RWPE2 (cell line): Measurements from ENCODE around the gene CCDC12.
A peak's percentile ranks its signal among the peaks of the same experiment; 100 is the strongest.

Experiments
- ATAC-seq: fragments of 200-7000 bp; cut with Tn5 transposase; 3 replicates; pipeline ENCODE4 v1.9.1; 2021; ENCODE audit warnings: low read depth
- DNase-seq: peaks from one replicate; pipeline ENCODE4 v3.0.0-alpha.2; 2020; ENCODE audit warnings: low spot score
- H3K27ac ChIP-seq: fragments of 450-650 bp; 2 replicates; pipeline ENCODE4 v1.5.1; 2017; ENCODE audit warnings: mild to moderate bottlenecking; ENCODE audit not compliant: poor library complexity, severe bottlenecking
- H3K27me3 ChIP-seq: fragments of 250-450 bp; sonication (Bioruptor Pico); 2 replicates; pipeline ENCODE4 v1.5.1; 2021; ENCODE audit warnings: mild to moderate bottlenecking, moderate library complexity; ENCODE audit not compliant: insufficient read depth, poor library complexity, severe bottlenecking
- H3K36me3 ChIP-seq: fragments of 250-450 bp; sonication (Bioruptor Pico); 2 replicates; pipeline ENCODE4 v1.5.1; 2020; ENCODE audit warnings: low read depth, mild to moderate bottlenecking, moderate library complexity
- H3K4me1 ChIP-seq: fragments of 250-450 bp; sonication (Bioruptor Pico); 2 replicates; pipeline ENCODE4 v1.5.1; 2021; ENCODE audit warnings: mild to moderate bottlenecking, moderate library complexity; ENCODE audit not compliant: insufficient read depth, poor library complexity, severe bottlenecking
- H3K4me3 ChIP-seq: fragments of 250-450 bp; sonication (Bioruptor Pico); 2 replicates; pipeline ENCODE4 v1.5.1; 2021; ENCODE audit warnings: mild to moderate bottlenecking, moderate library complexity; ENCODE audit not compliant: severe bottlenecking
- H3K9me3 ChIP-seq: fragments of 250-450 bp; sonication (Bioruptor Pico); 2 replicates; pipeline ENCODE4 v1.5.1; 2021; ENCODE audit warnings: mild to moderate bottlenecking, moderate library complexity; ENCODE audit not compliant: severe bottlenecking
- TF ChIP-seq, protein P1 (sequence below): fragments of 450-650 bp; IDR thresholded peaks from one replicate; pipeline ENCODE4 v1.5.1; 2017; ENCODE audit warnings: mild to moderate bottlenecking, moderate library complexity; ENCODE audit not compliant: poor library complexity, severe bottlenecking

Gene CCDC12

DNA sequence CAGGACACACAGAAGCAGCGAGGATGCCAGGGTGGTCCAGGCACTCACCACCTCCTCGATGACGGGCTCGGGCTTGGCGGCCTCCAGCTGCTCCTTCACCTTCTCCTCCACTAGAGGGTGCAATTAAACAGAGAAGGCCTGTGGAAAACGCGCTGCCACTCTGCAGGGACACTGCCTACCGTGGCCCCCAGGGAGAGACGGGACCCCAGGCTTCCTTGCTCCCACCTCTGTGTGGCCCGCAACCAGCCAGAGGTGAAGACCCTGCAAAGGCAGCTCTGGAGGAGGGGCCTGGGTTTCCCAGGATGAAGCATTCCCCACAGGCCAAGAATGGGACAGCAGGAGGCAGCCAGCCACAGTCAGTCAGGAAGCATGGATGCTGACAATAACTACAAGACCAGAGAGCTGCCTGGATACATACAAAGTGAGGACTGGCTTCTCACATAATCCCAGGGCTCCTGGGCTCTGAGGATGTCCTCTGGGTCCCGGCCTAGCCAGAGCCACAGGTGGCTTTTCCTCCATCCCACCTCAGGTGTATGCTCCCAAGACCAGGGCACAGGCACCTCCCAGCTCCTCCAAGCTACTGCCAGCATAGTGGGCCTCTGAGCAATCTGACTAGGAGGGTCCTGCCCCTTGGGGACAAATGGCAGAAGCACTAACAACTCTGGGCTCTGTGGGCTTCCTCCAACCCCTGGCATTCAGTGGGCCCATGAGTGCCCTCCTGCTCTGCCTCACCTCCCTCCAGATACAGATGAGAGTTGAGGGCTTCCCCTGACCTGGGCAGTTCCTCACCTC is 52.8 kb downstream of the CCDC12 start:
- H3K27me3 ChIP-seq, result no peaks in the 10 kb centered on the region
- no peaks in the 10 kb centered on the region for H3K4me1 ChIP-seq
- ATAC-seq (peak; percentile 60; the same call in 2 of the 3 replicates), DNase-seq (peak; percentile 49)
- H3K27ac ChIP-seq, result no peak overlapping the region
- TF ChIP-seq, protein P1, sequence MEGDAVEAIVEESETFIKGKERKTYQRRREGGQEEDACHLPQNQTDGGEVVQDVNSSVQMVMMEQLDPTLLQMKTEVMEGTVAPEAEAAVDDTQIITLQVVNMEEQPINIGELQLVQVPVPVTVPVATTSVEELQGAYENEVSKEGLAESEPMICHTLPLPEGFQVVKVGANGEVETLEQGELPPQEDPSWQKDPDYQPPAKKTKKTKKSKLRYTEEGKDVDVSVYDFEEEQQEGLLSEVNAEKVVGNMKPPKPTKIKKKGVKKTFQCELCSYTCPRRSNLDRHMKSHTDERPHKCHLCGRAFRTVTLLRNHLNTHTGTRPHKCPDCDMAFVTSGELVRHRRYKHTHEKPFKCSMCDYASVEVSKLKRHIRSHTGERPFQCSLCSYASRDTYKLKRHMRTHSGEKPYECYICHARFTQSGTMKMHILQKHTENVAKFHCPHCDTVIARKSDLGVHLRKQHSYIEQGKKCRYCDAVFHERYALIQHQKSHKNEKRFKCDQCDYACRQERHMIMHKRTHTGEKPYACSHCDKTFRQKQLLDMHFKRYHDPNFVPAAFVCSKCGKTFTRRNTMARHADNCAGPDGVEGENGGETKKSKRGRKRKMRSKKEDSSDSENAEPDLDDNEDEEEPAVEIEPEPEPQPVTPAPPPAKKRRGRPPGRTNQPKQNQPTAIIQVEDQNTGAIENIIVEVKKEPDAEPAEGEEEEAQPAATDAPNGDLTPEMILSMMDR, result peak; percentile 76
- no peaks in the 10 kb centered on the region for H3K9me3 ChIP-seq
- H3K36me3 ChIP-seq, result peaks cover 80% of the 10 kb centered on the region
- H3K4me3 ChIP-seq, result no peak overlapping the region

DNA sequence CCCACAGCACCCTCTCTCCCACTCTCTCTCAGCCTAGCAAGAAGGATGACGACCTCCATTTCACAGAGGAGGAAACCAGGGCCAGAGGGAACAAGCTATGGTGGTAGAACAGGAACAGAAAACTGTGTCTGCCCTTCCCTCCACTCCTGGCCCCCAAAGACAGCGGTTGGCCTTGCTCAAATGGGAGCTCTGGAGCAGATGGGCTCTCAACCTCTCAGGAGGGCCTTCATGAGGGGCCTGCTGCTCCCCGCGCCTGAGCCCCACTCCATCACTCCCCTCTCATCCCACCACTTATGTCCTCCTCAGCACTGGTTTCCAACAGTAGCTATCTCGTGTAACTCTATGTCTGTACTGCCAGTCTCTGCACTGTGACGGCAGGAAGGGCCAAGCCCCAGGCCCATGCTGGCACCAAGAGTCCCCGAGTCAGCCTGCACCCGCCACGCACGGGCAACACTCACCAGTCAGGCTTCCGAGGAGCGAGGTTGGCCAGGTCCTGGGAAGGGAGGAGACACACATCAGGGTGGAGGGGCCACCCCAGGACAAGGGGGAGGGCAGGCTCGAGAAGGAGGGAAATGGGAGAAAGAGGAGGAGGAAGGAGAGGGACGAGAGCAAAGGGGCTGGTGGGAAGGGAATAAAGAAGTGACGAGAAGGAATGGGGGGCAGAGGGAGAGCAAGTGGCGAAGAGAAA is 53.5 kb downstream of the CCDC12 start:
- Histone ChIP-seq H3K9me3 (peaks cover 5% of the 10 kb centered on the region), H3K4me3 (no peak overlapping the region), H3K27me3 (no peaks in the 10 kb centered on the region), H3K36me3 (peaks cover 80% of the 10 kb centered on the region), H3K4me1 (no peaks in the 10 kb centered on the region), H3K27ac (no peak overlapping the region)
- DNase-seq, result peak; percentile 46
- TF ChIP-seq, protein P1, result no peak
- no peak for ATAC-seq

DNA sequence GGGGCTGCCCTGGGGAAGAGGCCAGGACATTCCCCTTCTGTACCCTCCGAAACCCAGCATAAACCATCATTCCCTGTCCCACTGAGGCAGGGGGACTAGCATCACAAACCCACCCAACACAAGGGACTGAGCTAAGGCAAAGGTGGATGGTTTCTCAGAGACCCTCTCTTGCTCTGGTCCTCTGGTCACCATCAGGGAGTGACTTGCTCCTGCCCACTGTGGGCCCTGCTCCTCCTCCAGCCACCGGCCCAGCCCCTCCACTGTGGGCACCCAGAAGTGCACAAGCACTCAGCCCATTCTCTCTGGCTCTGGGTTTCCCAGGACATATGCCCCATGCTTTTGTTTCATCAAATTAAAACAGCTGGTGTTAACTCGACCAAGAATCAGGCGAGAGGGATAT is 54.1 kb downstream of the CCDC12 start:
- no peak overlapping the region for H3K4me3 ChIP-seq
- H3K27ac ChIP-seq, result no peak overlapping the region
- DNase-seq (no peak), ATAC-seq (no peak)
- TF ChIP-seq, protein P1, result no peak
- H3K27me3 ChIP-seq, result no peaks in the 10 kb centered on the region
- no peaks in the 10 kb centered on the region for H3K4me1 ChIP-seq
- peaks cover 6% of the 10 kb centered on the region for H3K9me3 ChIP-seq
- peaks cover 81% of the 10 kb centered on the region for H3K36me3 ChIP-seq

DNA sequence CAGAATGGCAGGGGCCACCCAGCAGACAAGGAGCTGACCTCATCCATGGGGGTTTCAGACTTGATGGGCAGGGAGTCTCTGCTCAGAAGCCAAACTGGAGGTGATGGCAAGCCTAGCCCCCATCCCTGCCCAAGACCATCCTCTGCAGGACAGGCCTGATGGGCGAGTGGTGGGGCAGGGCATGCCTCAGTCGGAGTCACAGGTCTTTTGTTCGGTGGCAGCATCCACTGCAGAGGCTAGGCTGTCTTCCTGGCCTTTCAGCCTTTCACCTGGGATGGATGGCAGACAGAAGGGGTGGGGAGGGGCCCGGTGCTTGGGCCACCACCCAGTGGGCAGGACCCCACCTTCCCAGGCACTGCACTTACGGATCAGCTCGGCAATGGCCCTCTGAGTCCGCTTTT is 54.7 kb downstream of the CCDC12 start:
- TF ChIP-seq, protein P1, result no peak
- no peaks in the 10 kb centered on the region for H3K4me1 ChIP-seq
- no peaks in the 10 kb centered on the region for H3K27me3 ChIP-seq
- no peak overlapping the region for H3K4me3 ChIP-seq
- H3K36me3 ChIP-seq, result peaks cover 80% of the 10 kb centered on the region
- H3K9me3 ChIP-seq, result peaks cover 6% of the 10 kb centered on the region
- ATAC-seq, result no peak
- H3K27ac ChIP-seq, result no peak overlapping the region
- peak; percentile 34 for DNase-seq
